ENCODE measurements around the gene MSH6. TPM values are rescaled to one million over a fixed set of nuclear protein-coding genes. Genes with fewer than 3 reads are reported as not detected.
A peak's percentile ranks its signal among the peaks of the same experiment; 100 is the strongest.

Gene MSH6
- total and polyA plus RNA-seq, 9 of the 15 experiments (the other 6 are each of a cell fraction or from before 2014, with no cell fraction given) = 15.3 to 147 (median 80.5) TPM

GRCh38 chr2:47782671-47783485 is at the start of gene MSH6 (continued):
- TF ChIP-seq, protein P1, sequence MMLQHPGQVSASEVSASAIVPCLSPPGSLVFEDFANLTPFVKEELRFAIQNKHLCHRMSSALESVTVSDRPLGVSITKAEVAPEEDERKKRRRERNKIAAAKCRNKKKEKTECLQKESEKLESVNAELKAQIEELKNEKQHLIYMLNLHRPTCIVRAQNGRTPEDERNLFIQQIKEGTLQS (IDR thresholded peaks at IDR 0.05) = no peak
- TF ChIP-seq, protein P1 (CRISPR knock-in tag; conservative IDR thresholded peaks at IDR 0.05) = 0 out of 2 replicates have a peak, but pooled peaks have one; percentile 14
- TF ChIP-seq MYBL2 (IDR thresholded peaks at IDR 0.05; ENCODE audit: low read depth) = no peak
- TF ChIP-seq MYBL2 (CRISPR knock-in tag; IDR thresholded peaks at IDR 0.05; ENCODE audit: borderline replicate concordance) = no peak
- no peak for TF ChIP-seq ESRRA (IDR thresholded peaks at IDR 0.05; ENCODE audit: borderline replicate concordance, low read depth)
- no peak for TF ChIP-seq CTCFL (IDR thresholded peaks at IDR 0.05; ENCODE audit: borderline replicate concordance, insufficient read depth, low read depth, low read length, poor library complexity, severe bottlenecking)
- TF ChIP-seq ZNF143 (CRISPR knock-in tag; IDR thresholded peaks at IDR 0.05) = no peak
- no peak for TF ChIP-seq PTBP1 (IDR thresholded peaks at IDR 0.05; ENCODE audit: low read depth, low read length)
- TF ChIP-seq, protein P2, sequence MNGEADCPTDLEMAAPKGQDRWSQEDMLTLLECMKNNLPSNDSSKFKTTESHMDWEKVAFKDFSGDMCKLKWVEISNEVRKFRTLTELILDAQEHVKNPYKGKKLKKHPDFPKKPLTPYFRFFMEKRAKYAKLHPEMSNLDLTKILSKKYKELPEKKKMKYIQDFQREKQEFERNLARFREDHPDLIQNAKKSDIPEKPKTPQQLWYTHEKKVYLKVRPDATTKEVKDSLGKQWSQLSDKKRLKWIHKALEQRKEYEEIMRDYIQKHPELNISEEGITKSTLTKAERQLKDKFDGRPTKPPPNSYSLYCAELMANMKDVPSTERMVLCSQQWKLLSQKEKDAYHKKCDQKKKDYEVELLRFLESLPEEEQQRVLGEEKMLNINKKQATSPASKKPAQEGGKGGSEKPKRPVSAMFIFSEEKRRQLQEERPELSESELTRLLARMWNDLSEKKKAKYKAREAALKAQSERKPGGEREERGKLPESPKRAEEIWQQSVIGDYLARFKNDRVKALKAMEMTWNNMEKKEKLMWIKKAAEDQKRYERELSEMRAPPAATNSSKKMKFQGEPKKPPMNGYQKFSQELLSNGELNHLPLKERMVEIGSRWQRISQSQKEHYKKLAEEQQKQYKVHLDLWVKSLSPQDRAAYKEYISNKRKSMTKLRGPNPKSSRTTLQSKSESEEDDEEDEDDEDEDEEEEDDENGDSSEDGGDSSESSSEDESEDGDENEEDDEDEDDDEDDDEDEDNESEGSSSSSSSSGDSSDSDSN (IDR thresholded peaks at IDR 0.05; ENCODE audit: borderline replicate concordance in 1 of 2, low read depth in 2 of 2, low read length in 2 of 2) = peak in 1 of 2 experiments; percentile 68; a peak in 1 of 4 replicates
- TF ChIP-seq, protein P3, sequence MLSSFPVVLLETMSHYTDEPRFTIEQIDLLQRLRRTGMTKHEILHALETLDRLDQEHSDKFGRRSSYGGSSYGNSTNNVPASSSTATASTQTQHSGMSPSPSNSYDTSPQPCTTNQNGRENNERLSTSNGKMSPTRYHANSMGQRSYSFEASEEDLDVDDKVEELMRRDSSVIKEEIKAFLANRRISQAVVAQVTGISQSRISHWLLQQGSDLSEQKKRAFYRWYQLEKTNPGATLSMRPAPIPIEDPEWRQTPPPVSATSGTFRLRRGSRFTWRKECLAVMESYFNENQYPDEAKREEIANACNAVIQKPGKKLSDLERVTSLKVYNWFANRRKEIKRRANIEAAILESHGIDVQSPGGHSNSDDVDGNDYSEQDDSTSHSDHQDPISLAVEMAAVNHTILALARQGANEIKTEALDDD (IDR thresholded peaks at IDR 0.05) = no peak
